ENCODE measurements around the gene TPRG1L.
"Not testable (repeated sequence)": the region's sequence is repeated elsewhere in the genome, so short reads cannot be mapped to it uniquely, and the experiment has no call there.

TPRG1L gene

GRCh38 chr1:3609016-3609768, 15.6 kb upstream of the TPRG1L start:
- no peak for DNase-seq (ENCODE audit: low read depth, low spot score)

GRCh38 chr1:3609769-3610526, 14.9 kb upstream of the TPRG1L start:
- DNase-seq (ENCODE audit: low read depth, low spot score): no peak

GRCh38 chr1:3610527-3611169, 14.2 kb upstream of the TPRG1L start:
- no peak for DNase-seq (ENCODE audit: low read depth, low spot score)

GRCh38 chr1:3611170-3612019, 13.4 kb upstream of the TPRG1L start, which contains the start of gene MEGF6:
Gene MEGF6 (minus strand): TSS chr1:3611508. CDS start chr1:3611268, 240 bp downstream.
- DNase-seq (ENCODE audit: low read depth, low spot score): peak; percentile 34

GRCh38 chr1:3612123-3612522, 12.7 kb upstream of the TPRG1L start:
- DNase-seq (ENCODE audit: low read depth, low spot score): no peak

- DNase-seq (ENCODE audit: low read depth, low spot score): no peak
These were observed 9.8 kb upstream of the TPRG1L start for GRCh38 chr1:3614755-3615742.

GRCh38 chr1:3616861-3617260, 8.0 kb upstream of the TPRG1L start:
- no peak for DNase-seq (ENCODE audit: low read depth, low spot score)

- DNase-seq (ENCODE audit: low read depth, low spot score): no peak
These were observed 6.9 kb upstream of the TPRG1L start for GRCh38 chr1:3617806-3618345.

- DNase-seq (ENCODE audit: low read depth, low spot score): no peak
These were observed 6.3 kb upstream of the TPRG1L start for GRCh38 chr1:3618531-3618880.

- DNase-seq (ENCODE audit: low read depth, low spot score): peak; percentile 52
These were observed 5.7 kb upstream of the TPRG1L start for GRCh38 chr1:3618881-3619671.

GRCh38 chr1:3620708-3621107, 4.1 kb upstream of the TPRG1L start:
- no peak for DNase-seq (ENCODE audit: low read depth, low spot score)

- not testable (repeated sequence) for DNase-seq (ENCODE audit: low read depth, low spot score)
These were observed 3.6 kb upstream of the TPRG1L start for GRCh38 chr1:3621151-3621671.

GRCh38 chr1:3622102-3622501, 2.7 kb upstream of the TPRG1L start:
- not testable (repeated sequence) for DNase-seq (ENCODE audit: low read depth, low spot score)

- DNase-seq (ENCODE audit: low read depth, low spot score): no peak
These were observed 1.2 kb upstream of the TPRG1L start for GRCh38 chr1:3623441-3624199.

- DNase-seq (ENCODE audit: low read depth, low spot score): no peak
These were observed 514 bp downstream of the TPRG1L start for GRCh38 chr1:3625151-3625907.

- DNase-seq (ENCODE audit: low read depth, low spot score): no peak
These were observed 1.2 kb downstream of the TPRG1L start for GRCh38 chr1:3626025-3626424.

GRCh38 chr1:3627515-3628253, 2.9 kb downstream of the TPRG1L start:
- DNase-seq (ENCODE audit: low read depth, low spot score): no peak

All from activated naive CD8-positive, alpha-beta T cell treated with anti-CD3 and anti-CD28 coated beads, Interleukin-2, amount 50 U/mL, for 16 hours (primary cell).